Skeletal muscle cell (primary cell): ENCODE data around the gene EDC3.
"Not testable (repeated sequence)": the region's sequence is repeated elsewhere in the genome, so short reads cannot be mapped to it uniquely, and the experiment has no call there.

Experiments used
- DNase-seq: peaks from one replicate; pipeline ENCODE4 v3.0.0-alpha.2; 2010; ENCODE audit warnings: low read depth
- H3K4me3 ChIP-seq: 2 replicates; pipeline ENCODE4 v1.5.1; 2011; ENCODE audit warnings: low read depth, mild to moderate bottlenecking, control low read depth, low read length, moderate library complexity

The EDC3 gene

GRCh38 chr15:74712311-74712710 lies 16.5 kb upstream of the EDC3 start:
- DNase-seq, result no peak
- H3K4me3 ChIP-seq, result no peak overlapping the region

- H3K4me3 ChIP-seq, result no peak overlapping the region
- no peak for DNase-seq
These were observed 14.7 kb upstream of the EDC3 start for GRCh38 chr15:74710319-74711094.

- H3K4me3 ChIP-seq, result no peak overlapping the region
- no peak for DNase-seq
These were observed 14.1 kb upstream of the EDC3 start for GRCh38 chr15:74709892-74710291.

GRCh38 chr15:74709011-74709410 lies 13.2 kb upstream of the EDC3 start:
- H3K4me3 ChIP-seq, result no peak overlapping the region
- no peak for DNase-seq

GRCh38 chr15:74696808-74697207 lies 984 bp upstream of the EDC3 start:
- no peak for DNase-seq
- H3K4me3 ChIP-seq, result peak overlapping the region; percentile 75

- no peak for DNase-seq
- H3K4me3 ChIP-seq, result peak overlapping the region; percentile 75
These were observed 540 bp upstream of the EDC3 start for GRCh38 chr15:74696398-74696729.

GRCh38 chr15:74692327-74692726 lies 3.5 kb downstream of the EDC3 start:
- DNase-seq, result no peak

GRCh38 chr15:74683758-74684157 lies 12.1 kb downstream of the EDC3 start:
- no peak for DNase-seq
- H3K4me3 ChIP-seq, result no peak overlapping the region

More at GRCh38 chr15:74692327-74692726, 3.5 kb downstream of the EDC3 start:
- no peak overlapping the region for H3K4me3 ChIP-seq

- no peak for DNase-seq
- no peak overlapping the region for H3K4me3 ChIP-seq
These were observed 12.9 kb downstream of the EDC3 start for GRCh38 chr15:74682954-74683353.

- H3K4me3 ChIP-seq, result no peak overlapping the region
- no peak for DNase-seq
These were observed 15.4 kb downstream of the EDC3 start for GRCh38 chr15:74680456-74680855.

GRCh38 chr15:74676801-74677200 lies 19.0 kb downstream of the EDC3 start:
- no peak for DNase-seq

GRCh38 chr15:74674161-74674560 lies 21.7 kb downstream of the EDC3 start:
- no peak for DNase-seq
- H3K4me3 ChIP-seq, result no peak overlapping the region

More at GRCh38 chr15:74676801-74677200, 19.0 kb downstream of the EDC3 start:
- H3K4me3 ChIP-seq, result no peak overlapping the region

- H3K4me3 ChIP-seq, result no peak overlapping the region
- no peak for DNase-seq
These were observed 26.2 kb downstream of the EDC3 start for GRCh38 chr15:74669627-74670026.

GRCh38 chr15:74667975-74668374 lies 27.8 kb downstream of the EDC3 start:
- DNase-seq, result no peak
- no peak overlapping the region for H3K4me3 ChIP-seq

GRCh38 chr15:74664670-74665069 lies 31.2 kb downstream of the EDC3 start:
- no peak for DNase-seq
- H3K4me3 ChIP-seq, result no peak overlapping the region

GRCh38 chr15:74664028-74664616 lies 31.7 kb downstream of the EDC3 start:
- no peak overlapping the region for H3K4me3 ChIP-seq
- DNase-seq, result no peak

- H3K4me3 ChIP-seq, result no peak overlapping the region
These were observed 32.4 kb downstream of the EDC3 start for GRCh38 chr15:74663303-74664027.

GRCh38 chr15:74662064-74662860 lies 33.6 kb downstream of the EDC3 start:
- H3K4me3 ChIP-seq, result no peak overlapping the region
- DNase-seq, result no peak

More at GRCh38 chr15:74663303-74664027, 32.4 kb downstream of the EDC3 start:
- DNase-seq, result no peak

- DNase-seq, H3K4me3 ChIP-seq: not testable (repeated sequence)
These were observed 34.5 kb downstream of the EDC3 start for GRCh38 chr15:74661280-74661679.

GRCh38 chr15:74657846-74658245 lies 38.0 kb downstream of the EDC3 start:
- DNase-seq, result no peak
- H3K4me3 ChIP-seq, result no peak overlapping the region
